HG03469 (cell line): ENCODE results near the gene RNF187.
"Not testable (repeated sequence)": the region's sequence is repeated elsewhere in the genome, so short reads cannot be mapped to it uniquely, and the experiment has no call there.

Experiments used
- ATAC-seq: cut with Tn5 transposase; IDR thresholded peaks from one replicate; pipeline ENCODE4 v1.9.1; 2021; ENCODE audit warnings: mild to moderate bottlenecking, moderate library complexity, moderate number of reproducible peaks; ENCODE audit not compliant: unreplicated experiment

RNF187 gene

DNA sequence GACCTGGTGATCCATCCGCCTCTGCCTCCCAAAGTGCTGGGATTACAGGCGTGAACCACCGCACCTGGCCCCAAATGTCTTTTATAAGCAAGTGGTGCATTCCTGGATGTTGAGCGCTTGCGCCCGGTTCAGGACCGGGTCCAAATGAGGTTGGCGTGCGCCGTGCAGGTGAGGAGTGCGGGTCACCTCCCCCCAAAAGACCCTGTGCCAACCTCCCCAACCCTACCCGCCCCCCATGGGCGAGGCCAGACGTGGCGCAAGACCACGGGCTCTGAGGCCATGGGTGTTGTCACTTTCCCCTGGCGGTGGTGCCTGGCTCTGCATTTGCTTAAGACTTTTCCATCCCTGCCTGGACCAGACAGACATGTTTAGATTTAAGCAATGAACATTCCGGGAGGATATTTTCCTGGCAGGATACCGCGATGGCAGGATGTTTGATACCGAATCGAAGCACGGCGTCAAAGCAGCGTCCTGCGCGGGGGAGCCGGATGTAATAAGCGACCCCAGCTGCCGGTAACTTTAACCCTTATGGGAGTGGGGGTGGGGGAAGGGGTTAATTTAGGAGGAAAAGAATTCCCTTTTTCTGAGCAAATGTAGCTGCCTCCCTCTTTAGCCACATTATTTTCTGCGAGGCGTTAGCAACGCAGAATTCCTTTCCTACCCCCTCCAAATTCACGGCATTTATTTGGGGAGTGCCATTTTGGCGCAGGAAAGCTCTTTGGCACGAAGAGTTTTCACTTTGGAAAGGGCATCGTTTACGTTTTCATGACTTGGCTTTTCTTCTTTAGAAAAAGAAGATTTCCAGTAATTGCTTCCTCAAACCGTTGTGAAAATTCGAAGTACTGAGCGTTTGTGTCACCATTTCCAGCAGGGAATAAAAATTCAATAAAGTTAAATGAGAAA, 27.8 kb upstream of the RNF187 start:
- no peak for ATAC-seq

DNA sequence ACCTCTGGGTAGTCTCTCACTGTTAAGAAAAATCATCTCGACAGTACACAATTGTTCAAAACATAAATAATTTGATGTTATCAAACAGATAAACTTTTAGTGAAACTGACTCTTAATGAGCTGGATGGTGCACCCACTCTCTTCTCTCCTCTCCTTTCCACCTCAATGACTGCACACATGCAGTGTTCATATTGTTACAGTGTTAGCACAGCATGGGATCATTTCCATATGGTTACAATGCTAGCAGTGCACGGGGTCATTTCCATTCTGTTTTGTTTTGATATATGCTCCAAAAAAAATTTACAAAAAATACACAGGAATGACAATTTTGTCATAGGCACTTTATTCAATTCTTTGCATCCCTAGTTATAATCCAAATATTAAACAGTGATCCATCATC, 26.4 kb upstream of the RNF187 start:
- no peak for ATAC-seq

DNA sequence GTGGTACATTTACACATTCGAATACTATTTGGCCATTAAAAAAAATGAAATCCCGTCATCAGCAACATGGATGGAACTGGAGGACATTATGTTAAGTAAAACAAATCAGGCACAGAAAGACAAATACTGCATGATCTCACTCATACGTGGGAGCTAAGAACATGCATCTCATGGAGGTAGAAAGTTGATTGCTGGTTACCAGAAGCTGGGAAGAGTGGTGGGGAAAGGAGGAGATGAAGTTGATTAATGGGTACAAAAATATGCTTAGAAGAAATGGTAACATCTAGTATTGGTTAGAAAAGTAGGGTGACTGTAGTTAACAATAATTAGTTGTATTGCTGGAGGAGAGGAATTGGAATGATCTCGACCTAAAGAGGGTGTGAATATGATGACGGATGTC, 24.6 kb upstream of the RNF187 start:
- no peak for ATAC-seq

DNA sequence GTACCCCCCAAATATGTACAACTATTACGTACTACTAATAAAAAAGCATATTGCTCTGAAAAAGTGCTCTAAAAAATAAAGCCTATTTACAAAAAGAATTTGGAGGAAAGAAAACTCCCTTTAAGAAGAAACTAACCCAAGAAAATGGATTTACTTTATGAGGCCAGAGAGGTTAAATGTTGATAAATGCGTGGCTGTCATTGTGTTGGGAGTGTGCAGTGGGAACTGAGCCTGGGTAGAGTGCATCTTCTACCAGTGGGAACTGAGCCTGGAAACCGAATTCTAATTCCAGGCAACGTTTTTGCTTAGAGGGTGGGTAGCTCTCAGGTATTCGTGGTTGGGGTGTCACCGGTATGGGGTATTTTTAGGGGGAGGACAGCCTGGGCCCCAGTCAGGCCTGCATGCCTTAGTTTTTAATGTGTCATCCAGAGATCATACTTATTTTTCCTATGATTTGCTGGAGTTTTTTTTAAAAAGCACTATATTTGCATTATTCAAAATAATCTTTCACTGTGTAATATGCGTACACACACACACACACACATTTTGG, 24.1 kb upstream of the RNF187 start:
- no peak for ATAC-seq

GRCh38 chr1:228463559-228464455, 23.4 kb upstream of the RNF187 start:
- ATAC-seq: peak; percentile 40

- ATAC-seq: peak; percentile 66
These were observed 22.6 kb upstream of the RNF187 start for GRCh38 chr1:228464487-228464983.

DNA sequence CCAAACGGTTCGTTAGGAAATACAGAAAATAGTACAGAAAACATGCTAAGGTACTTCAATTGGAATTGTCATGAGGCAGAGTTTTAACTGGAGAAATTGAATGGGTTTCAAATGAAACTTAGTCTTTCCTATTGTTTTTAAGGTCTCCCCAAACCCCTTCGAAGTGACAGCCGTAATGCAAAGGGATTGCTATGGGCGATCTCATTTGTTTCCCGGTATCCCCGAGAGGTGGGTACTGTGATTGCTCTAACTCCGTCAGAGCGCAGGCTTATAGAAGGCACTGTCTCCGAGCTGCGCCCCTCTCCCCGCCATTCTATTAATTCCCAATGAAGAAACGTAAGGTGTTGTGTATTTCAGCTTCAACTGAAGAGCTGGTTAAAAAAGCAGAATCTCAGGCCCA, 22.0 kb upstream of the RNF187 start:
- no peak for ATAC-seq

- no peak for ATAC-seq
These were observed 21.5 kb upstream of the RNF187 start for GRCh38 chr1:228465571-228466146.

DNA sequence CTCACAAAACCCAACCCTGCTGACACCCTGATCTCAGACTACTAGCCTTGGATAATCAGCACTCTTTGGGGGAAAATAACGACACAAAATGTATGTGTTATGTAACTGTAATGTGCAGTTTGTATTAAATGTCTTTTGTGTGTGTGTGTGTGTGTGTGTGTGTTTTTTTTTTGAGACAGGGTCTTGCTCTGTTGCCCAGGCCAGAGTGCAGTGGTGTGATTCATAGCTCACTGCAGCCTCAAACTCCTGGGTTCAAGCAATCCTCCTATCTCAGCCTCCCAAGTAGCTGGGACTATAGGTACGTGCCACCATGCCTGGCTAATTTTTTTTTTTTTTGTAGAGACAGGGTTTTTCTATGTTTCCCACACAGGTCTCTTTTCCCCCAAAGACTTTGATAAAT, 19.0 kb upstream of the RNF187 start:
- ATAC-seq: not testable (repeated sequence)

DNA sequence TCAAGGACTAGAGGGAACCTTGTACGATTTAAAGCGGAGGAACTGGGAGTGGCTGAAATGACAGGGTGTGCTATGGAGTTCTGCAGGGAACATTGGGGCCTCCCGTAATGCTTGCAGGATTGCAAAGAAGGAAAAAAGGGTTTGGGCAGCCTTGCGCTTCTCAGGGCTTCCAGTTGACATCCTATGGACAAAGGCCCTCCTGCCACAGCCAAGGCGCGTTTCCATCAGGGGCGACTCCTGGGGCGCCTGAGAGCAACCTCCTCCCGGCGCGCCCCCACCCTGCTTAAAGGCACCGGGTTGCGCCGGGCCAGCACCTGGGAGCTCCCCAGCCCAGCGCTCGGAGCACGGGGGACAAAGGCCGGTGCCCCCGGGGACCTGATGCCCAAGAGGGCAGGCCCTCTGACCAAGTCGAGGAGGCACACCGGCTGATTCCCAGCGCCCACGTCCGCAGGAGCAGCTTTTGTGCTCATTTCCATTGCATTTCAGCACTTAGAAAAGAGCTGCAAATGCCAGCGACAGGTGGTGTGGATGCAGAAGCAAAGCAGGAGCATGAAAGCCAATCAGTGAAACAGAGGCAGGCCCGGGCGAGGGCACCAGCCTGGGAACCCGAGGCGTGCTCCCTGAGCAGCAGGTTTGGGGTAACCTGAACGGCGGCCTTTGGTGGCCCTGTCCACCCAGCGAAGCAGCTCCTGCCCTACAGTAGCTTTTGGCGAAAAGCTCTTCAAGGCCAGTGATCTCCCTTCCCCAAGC, 17.6 kb upstream of the RNF187 start:
- no peak for ATAC-seq

DNA sequence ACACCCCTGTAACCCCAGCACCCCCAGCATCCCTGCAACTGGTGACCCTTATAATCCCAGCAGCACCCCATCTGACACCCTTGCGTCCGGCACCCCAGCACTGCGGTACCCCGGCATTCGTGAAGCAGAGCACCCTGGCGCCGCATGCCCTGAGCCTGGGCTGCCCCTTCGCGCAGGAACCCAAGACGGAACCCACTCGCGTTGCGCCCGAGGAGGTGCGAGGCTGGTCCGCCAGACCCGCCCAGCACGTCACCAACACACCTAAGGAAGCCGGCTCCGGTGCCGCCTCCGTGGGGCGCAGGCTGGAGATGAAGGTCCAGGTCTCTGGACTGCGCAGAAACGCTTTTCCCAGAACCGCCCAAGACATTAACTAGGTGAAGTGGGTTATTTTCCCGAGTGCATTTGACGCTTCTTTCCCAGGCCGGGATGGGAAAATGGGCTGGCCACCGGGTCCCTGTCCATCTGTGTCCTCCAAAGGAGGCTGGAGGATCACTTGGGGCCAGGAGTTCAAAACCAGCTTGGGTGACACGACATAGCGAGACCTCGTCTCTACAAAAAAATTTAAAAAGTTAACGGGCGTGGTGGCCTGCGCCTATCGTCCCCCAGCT, 15.9 kb upstream of the RNF187 start:
- ATAC-seq: no peak

- no peak for ATAC-seq
These were observed 15.3 kb upstream of the RNF187 start for GRCh38 chr1:228471762-228472398.

DNA sequence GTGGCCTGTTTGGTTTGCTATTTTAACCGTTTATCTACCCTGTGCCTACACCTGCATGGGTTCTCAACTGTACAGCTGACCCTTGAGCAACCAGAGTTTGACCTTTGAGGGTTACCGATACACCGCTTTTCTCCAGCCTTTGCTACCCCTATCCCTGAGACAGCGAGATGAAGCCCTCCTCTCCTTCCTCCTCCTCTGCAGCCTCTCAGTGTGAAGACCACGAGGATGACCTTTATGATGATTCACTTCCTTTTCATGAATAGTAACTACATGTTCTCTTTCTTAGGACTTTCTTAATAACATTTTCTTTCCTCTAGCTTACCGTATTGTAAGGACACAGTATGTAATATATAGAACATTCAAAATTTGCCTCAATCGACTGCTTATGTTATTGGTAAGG, 14.5 kb upstream of the RNF187 start:
- ATAC-seq: no peak

GRCh38 chr1:228474507-228474906, 12.7 kb upstream of the RNF187 start:
- no peak for ATAC-seq

DNA sequence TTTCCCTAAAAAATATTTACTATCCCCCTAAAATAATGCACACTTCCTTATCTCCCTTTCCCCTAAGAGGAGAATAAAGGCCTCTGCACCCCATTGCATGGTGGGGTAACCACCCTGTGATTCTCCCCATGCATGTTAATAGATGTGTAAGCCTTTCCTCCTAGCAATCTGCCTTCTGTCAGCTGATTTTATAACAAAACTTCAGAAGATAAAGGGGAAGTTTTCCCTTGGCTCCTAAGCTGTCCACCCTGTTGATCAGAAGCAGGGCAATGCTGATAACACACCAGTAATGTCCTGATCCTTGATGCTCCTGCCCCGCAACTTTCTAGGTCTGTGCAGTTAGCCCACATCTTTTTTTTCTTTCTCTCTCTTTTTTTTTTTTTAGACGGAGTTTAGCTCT, 11.4 kb upstream of the RNF187 start:
- no peak for ATAC-seq

GRCh38 chr1:228477263-228477662, 9.9 kb upstream of the RNF187 start:
- no peak for ATAC-seq

DNA sequence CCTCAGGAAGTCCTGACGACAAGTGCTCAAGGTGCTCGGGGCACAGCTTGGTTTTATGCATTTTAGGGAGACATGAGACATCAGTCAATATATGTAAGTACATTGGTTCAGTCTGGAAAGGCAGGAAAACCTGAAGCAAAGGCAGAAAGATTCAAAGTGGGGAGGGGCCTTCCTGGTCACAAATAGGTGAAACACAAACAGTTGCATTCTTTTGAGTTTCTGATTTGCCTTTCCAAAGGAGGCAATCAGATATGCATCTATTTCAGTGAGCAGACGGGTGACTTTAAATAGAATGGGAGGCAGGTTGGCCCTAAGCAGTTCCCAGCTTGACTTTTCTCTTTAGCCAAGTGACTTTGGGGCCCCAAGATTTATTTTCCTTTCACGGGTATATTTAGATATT, 8.9 kb upstream of the RNF187 start:
- ATAC-seq: no peak

DNA sequence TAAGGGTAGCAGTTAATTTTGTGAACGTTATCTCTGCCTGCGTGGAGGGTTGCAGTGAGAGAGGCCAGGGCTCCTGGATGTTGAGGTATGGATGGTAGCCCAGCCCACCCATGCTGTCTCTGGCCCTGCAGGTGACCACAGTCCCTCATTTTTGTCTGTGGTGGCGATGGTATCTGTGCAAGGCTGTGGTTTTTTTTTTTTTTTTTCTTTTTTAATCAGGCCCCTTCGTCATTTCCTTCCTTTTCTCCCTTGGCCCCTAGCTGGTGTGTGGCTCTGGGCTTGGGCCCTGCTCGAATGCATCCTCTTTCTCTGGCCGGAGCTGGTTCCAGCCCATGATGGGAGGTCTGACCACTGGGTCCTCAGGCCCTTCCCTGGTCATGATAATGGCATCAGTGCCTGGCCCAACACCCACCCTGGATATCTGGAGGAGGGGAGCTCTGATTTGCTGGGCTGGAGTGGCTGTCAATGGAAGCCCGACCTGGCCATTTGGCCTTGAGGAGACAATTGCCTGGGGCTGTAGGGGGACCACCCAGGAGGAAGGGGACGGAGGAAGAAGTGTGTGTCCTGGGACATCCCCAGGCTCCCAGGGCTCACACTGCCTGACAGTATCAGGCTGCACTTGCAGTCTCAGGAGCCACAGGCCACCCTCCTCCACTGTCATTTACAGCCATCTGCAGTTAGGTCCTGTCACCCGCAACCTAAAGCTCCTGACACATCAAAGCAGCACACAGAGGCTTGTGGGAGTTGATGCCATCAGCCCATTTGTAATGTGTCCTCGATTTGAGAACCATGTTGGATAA, 8.1 kb upstream of the RNF187 start:
- no peak for ATAC-seq

DNA sequence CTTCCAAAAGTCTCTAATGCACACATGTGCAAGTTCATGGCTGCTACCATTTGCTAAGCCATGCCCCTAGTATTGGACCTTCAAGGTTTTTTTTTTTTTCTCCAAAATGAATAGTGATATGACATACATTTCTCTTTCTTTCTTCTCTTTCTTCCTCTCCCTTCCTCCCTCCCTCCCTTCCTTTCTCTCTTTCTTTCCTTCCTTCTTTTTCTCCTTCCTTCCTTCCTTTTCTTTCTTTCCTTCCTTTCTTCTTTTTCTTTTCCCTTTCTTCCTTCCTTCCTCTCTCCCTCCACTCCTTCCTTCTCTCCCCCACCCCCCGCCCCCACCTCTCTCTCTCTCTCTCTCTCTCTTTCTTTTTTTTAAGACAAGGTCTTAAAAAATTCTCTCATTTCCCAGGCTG, 3.4 kb upstream of the RNF187 start:
- no peak for ATAC-seq
